Measurements from ENCODE around the gene CHCHD1.

CHCHD1 gene

GRCh38 chr10:73823391-73823790, 41.5 kb downstream of the CHCHD1 start:
- Histone ChIP-seq H3K9me2 (replicated peaks; ENCODE audit: low read depth, low read length) (no peaks in the 10 kb centered on the region), H2AFZ (ENCODE audit: low read length) (no peak overlapping the region), H3K4me3 (ENCODE audit: low read length, poor library complexity, severe bottlenecking) (no peak overlapping the region), H3K9ac (ENCODE audit: low read depth, low read length, poor library complexity, severe bottlenecking) (no peak overlapping the region), H3K4me2 (ENCODE audit: low read depth, low read length, poor library complexity, severe bottlenecking) (no peak overlapping the region), H3K4me1 (ENCODE audit: insufficient read depth, low read length, poor library complexity, severe bottlenecking) (no peaks in the 10 kb centered on the region), H3F3A (ENCODE audit: low read depth) (no peaks in the 10 kb centered on the region), H4K20me1 (ENCODE audit: insufficient read depth, low read length, poor library complexity, severe bottlenecking) (no peaks in the 10 kb centered on the region), H3K79me2 (ENCODE audit: insufficient read depth, low read length) (no peaks in the 10 kb centered on the region), H3K9me3 (ENCODE audit: insufficient read depth, low read depth, low read length) (no peaks in the 10 kb centered on the region), H3K27me3 (ENCODE audit: insufficient read depth, low read length, poor library complexity, severe bottlenecking) (no peaks in the 10 kb centered on the region), H3K36me3 (ENCODE audit: insufficient read depth, low read length) (peaks cover 68% of the 10 kb centered on the region; the same call in 1 of the 2 replicates)
- TF ChIP-seq CTCF (conservative IDR thresholded peaks at IDR 0.05; ENCODE audit: low read length) (no peak), EZH2phosphoT487 (IDR thresholded peaks at IDR 0.05; ENCODE audit: borderline replicate concordance) (no peak)

- Histone ChIP-seq H3K27me3 (ENCODE audit: insufficient read depth, low read length, poor library complexity, severe bottlenecking) (no peaks in the 10 kb centered on the region), H3K4me2 (ENCODE audit: low read depth, low read length, poor library complexity, severe bottlenecking) (no peak overlapping the region), H3K9ac (ENCODE audit: low read depth, low read length, poor library complexity, severe bottlenecking) (no peak overlapping the region), H2AFZ (ENCODE audit: low read length) (no peak overlapping the region), H3F3A (ENCODE audit: low read depth) (no peaks in the 10 kb centered on the region), H3K4me3 (ENCODE audit: low read length, poor library complexity, severe bottlenecking) (no peak overlapping the region), H3K4me1 (ENCODE audit: insufficient read depth, low read length, poor library complexity, severe bottlenecking) (no peaks in the 10 kb centered on the region), H3K9me3 (ENCODE audit: insufficient read depth, low read depth, low read length) (no peaks in the 10 kb centered on the region), H3K79me2 (ENCODE audit: insufficient read depth, low read length) (no peaks in the 10 kb centered on the region), H3K36me3 (ENCODE audit: insufficient read depth, low read length) (peaks cover 71% of the 10 kb centered on the region; the same call in 1 of the 2 replicates), H4K20me1 (ENCODE audit: insufficient read depth, low read length, poor library complexity, severe bottlenecking) (no peaks in the 10 kb centered on the region), H3K9me2 (replicated peaks; ENCODE audit: low read depth, low read length) (no peaks in the 10 kb centered on the region)
- TF ChIP-seq EZH2phosphoT487 (IDR thresholded peaks at IDR 0.05; ENCODE audit: borderline replicate concordance): no peak
- no peak for TF ChIP-seq CTCF (conservative IDR thresholded peaks at IDR 0.05; ENCODE audit: low read length)
Measured at GRCh38 chr10:73824146-73824725, 42.4 kb downstream of the CHCHD1 start.

GRCh38 chr10:73827346-73828089, 45.7 kb downstream of the CHCHD1 start:
- no peaks in the 10 kb centered on the region for H3K27me3 ChIP-seq (ENCODE audit: insufficient read depth, low read length, poor library complexity, severe bottlenecking)
- no peaks in the 10 kb centered on the region for H3K4me1 ChIP-seq (ENCODE audit: insufficient read depth, low read length, poor library complexity, severe bottlenecking)
- TF ChIP-seq CTCF (conservative IDR thresholded peaks at IDR 0.05; ENCODE audit: low read length) (no peak), EZH2phosphoT487 (IDR thresholded peaks at IDR 0.05; ENCODE audit: borderline replicate concordance) (no peak)
- no peaks in the 10 kb centered on the region for H3K9me3 ChIP-seq (ENCODE audit: insufficient read depth, low read depth, low read length)
- no peak overlapping the region for H3K9ac ChIP-seq (ENCODE audit: low read depth, low read length, poor library complexity, severe bottlenecking)
- peaks cover 67% of the 10 kb centered on the region; the same call in 1 of the 2 replicates for H3K36me3 ChIP-seq (ENCODE audit: insufficient read depth, low read length)
- H3K79me2 ChIP-seq (ENCODE audit: insufficient read depth, low read length): no peaks in the 10 kb centered on the region
- H4K20me1 ChIP-seq (ENCODE audit: insufficient read depth, low read length, poor library complexity, severe bottlenecking): no peaks in the 10 kb centered on the region
- no peak overlapping the region for H3K4me3 ChIP-seq (ENCODE audit: low read length, poor library complexity, severe bottlenecking)
- no peak overlapping the region for H3K4me2 ChIP-seq (ENCODE audit: low read depth, low read length, poor library complexity, severe bottlenecking)
- no peaks in the 10 kb centered on the region for H3K9me2 ChIP-seq (replicated peaks; ENCODE audit: low read depth, low read length)
- no peaks in the 10 kb centered on the region for H3F3A ChIP-seq (ENCODE audit: low read depth)
- no peak overlapping the region for H2AFZ ChIP-seq (ENCODE audit: low read length)

Data from Loucy (cell line).